Caco-2 (cell line): ENCODE results near the gene SMARCD3. TPM values are rescaled to one million over a fixed set of nuclear protein-coding genes. Genes with fewer than 3 reads are reported as not detected.

ENCODE experiments used
- BruUV-seq: library from RNA; stranded (reverse); fragments of 400-500 nt; replicated peaks from 2 replicates; lab custom pipeline; 2021; lab: Mats Ljungman, UMichigan
- CTCF ChIA-PET: fragments of 300-600 bp; sonication (Branson Sonifier 250); formaldehyde crosslinking; loops from one replicate; lab custom pipeline; 2022; ENCODE audit warnings: antibody characterized with exemption; lab: Charles Lee
- POLR2A ChIA-PET: fragments of 300-600 bp; sonication (Branson Sonifier 250); formaldehyde crosslinking; loops from one replicate; lab custom pipeline; 2022; ENCODE audit warnings: antibody characterized with exemption; lab: Charles Lee
- DNase-seq, 2 experiments: peaks; one replicate each; pipeline versions ENCODE4 v3.0.0 to v3.0.0-alpha.2; 2020 to 2022
- H3K27me3 ChIP-seq: replicated peaks from 2 replicates; pipeline ENCODE4 v1.6.0; 2011; ENCODE audit warnings: low read length; ENCODE audit not compliant: control insufficient read depth, insufficient read depth
- H3K36me3 ChIP-seq: 2 replicates; pipeline ENCODE4 v1.5.1; 2011; ENCODE audit warnings: low read length; ENCODE audit not compliant: control insufficient read depth, insufficient read depth
- H3K4me1 ChIP-seq: fragments of 250-450 bp; sonication (Bioruptor Pico); 2 replicates; pipeline ENCODE4 v1.5.1; 2020; ENCODE audit warnings: mild to moderate bottlenecking
- H3K4me3 ChIP-seq: 2 replicates; pipeline ENCODE4 v1.5.1; 2011; ENCODE audit warnings: low read depth, mild to moderate bottlenecking, control low read depth, low read length
- H3K9me3 ChIP-seq: fragments of 250-450 bp; sonication (Bioruptor Pico); 2 replicates; pipeline ENCODE4 v1.5.1; 2020; ENCODE audit warnings: mild to moderate bottlenecking, moderate library complexity
- H3K27ac Mint-ChIP-seq: one replicate; pipeline ENCODE4 v1.8.0; 2022; ENCODE audit warnings: mixed read lengths; ENCODE audit not compliant: unreplicated experiment
- H3K27me3 Mint-ChIP-seq: one replicate; pipeline ENCODE4 v1.8.0; 2022; ENCODE audit warnings: mixed read lengths; ENCODE audit not compliant: insufficient read depth, unreplicated experiment
- H3K36me3 Mint-ChIP-seq: one replicate; pipeline ENCODE4 v1.8.0; 2022; ENCODE audit warnings: mild to moderate bottlenecking, mixed read lengths; ENCODE audit not compliant: insufficient read depth, unreplicated experiment
- H3K4me1 Mint-ChIP-seq: one replicate; pipeline ENCODE4 v1.8.0; 2022; ENCODE audit warnings: low read depth, mixed read lengths; ENCODE audit not compliant: unreplicated experiment
- H3K4me3 Mint-ChIP-seq: one replicate; pipeline ENCODE4 v1.8.0; 2022; ENCODE audit warnings: mild to moderate bottlenecking, moderate library complexity, mixed read lengths; ENCODE audit not compliant: unreplicated experiment
- H3K9me3 Mint-ChIP-seq: one replicate; pipeline ENCODE4 v1.8.0; 2022; ENCODE audit warnings: mixed read lengths; ENCODE audit not compliant: unreplicated experiment
- intact Hi-C: fragments of 100-400 bp; cut with micrococcal nuclease; formaldehyde crosslinking; loops from one replicate; pipeline ENCODE4 v1.10.0; 2022; ENCODE audit not compliant: unreplicated experiment
- total RNA-seq: library from RNA; stranded (reverse); gene quantifications from 2 replicates; pipeline ENCODE4 v1.2.3, GENCODE V29; 2022
- TF ChIP-seq, protein P1 (sequence below), 2 experiments: fragments of 200-600 bp in 1 of 2; IDR thresholded peaks; 1 replicate in 1 of 2; 2 replicates in 1 of 2; pipeline versions ENCODE4 v1.5.1 to v1.8.0; 2011 to 2022; ENCODE audit warnings: antibody characterized with exemption in 1 of 2, control low read depth in 1 of 2, inconsistent platforms in 1 of 2, low read depth in 1 of 2, low read length in 1 of 2, mild to moderate bottlenecking in 1 of 2, moderate library complexity in 1 of 2; ENCODE audit not compliant: insufficient read depth in 1 of 2, severe bottlenecking in 1 of 2, unreplicated experiment in 1 of 2

SMARCD3 gene
- total RNA-seq, 1 experiment from 2014 or later, result 27.8 TPM

DNA sequence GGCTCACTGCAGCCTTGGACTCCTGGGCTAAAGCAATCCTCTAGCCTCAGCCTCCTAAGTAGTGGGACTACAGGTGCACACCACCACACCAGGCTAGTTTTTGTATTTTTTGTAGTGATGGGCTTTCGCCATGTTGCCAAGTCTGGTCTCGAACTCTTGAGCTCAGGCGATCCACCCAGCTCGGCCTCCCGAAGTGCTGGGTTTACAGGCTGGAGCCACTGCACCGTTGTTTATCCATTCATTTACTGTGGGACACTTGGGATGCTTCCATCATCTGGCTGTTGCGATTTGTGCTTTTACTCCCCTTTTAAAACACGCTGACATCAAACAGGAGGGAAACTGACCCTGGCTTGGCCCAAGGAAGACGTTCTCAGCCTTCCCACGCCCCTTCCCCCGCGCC lies 30.5 kb upstream of the SMARCD3 start:
- Mint-ChIP-seq H3K4me1 (no peaks in the 10 kb centered on the region), H3K4me3 (no peak overlapping the region), H3K27ac (no peak overlapping the region), H3K9me3 (peaks cover 10% of the 10 kb centered on the region), H3K36me3 (no peaks in the 10 kb centered on the region), H3K27me3 (peaks cover 21% of the 10 kb centered on the region)
- TF ChIP-seq, protein P1, sequence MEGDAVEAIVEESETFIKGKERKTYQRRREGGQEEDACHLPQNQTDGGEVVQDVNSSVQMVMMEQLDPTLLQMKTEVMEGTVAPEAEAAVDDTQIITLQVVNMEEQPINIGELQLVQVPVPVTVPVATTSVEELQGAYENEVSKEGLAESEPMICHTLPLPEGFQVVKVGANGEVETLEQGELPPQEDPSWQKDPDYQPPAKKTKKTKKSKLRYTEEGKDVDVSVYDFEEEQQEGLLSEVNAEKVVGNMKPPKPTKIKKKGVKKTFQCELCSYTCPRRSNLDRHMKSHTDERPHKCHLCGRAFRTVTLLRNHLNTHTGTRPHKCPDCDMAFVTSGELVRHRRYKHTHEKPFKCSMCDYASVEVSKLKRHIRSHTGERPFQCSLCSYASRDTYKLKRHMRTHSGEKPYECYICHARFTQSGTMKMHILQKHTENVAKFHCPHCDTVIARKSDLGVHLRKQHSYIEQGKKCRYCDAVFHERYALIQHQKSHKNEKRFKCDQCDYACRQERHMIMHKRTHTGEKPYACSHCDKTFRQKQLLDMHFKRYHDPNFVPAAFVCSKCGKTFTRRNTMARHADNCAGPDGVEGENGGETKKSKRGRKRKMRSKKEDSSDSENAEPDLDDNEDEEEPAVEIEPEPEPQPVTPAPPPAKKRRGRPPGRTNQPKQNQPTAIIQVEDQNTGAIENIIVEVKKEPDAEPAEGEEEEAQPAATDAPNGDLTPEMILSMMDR (IDR thresholded peaks at IDR 0.05; ENCODE audit: insufficient read depth in 1 of 2, low read depth in 1 of 2, low read length in 1 of 2, severe bottlenecking in 1 of 2, unreplicated experiment in 1 of 2), result no peak
- no peaks in the 10 kb centered on the region for H3K36me3 ChIP-seq
- BruUV-seq, result no TSS peak
- ChIA-PET CTCF (interaction anchor here (0.6 kb wide), 1 partner anchor 20 kb away, joined by 3 read pairs; no protein-coding TSS in a partner anchor), POLR2A (no interaction called here)
- no peaks in the 10 kb centered on the region for H3K9me3 ChIP-seq
- no peaks in the 10 kb centered on the region for H3K27me3 ChIP-seq
- DNase-seq, result no peak
- H3K4me3 ChIP-seq, result no peak overlapping the region
- 0 out of 2 replicates have a peak, but pooled peaks cover 4% of the 10 kb centered on the region for H3K4me1 ChIP-seq
- intact Hi-C loops, result no loop called here

DNA sequence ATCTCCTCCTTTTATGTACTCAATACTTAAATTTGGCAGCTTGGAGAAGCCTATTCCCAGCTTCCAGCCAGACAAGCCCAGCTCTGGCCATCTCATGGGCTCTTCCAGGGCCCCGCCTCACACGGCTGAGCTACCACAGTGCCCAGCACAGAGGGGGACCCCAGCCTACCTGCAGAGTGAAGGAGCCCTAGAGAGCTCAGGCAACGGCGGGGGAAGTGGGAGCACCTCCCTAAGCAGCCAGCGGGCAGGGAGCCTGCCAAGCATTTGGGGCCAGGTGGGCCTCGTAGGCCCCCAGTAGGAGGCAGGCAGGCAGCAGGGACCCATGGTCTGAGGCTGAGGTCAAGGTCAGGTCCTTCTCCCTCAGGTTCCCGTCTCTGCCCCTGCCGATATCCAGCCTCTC lies 29.1 kb upstream of the SMARCD3 start:
- no peak for DNase-seq
- intact Hi-C loops, result no loop called here
- Histone ChIP-seq H3K4me1 (0 out of 2 replicates have a peak, but pooled peaks cover 4% of the 10 kb centered on the region), H3K36me3 (no peaks in the 10 kb centered on the region), H3K9me3 (no peaks in the 10 kb centered on the region), H3K27me3 (no peaks in the 10 kb centered on the region), H3K4me3 (no peak overlapping the region)
- Mint-ChIP-seq H3K36me3 (no peaks in the 10 kb centered on the region), H3K27me3 (peaks cover 16% of the 10 kb centered on the region), H3K9me3 (peaks cover 2% of the 10 kb centered on the region), H3K27ac (no peak overlapping the region), H3K4me3 (peak overlapping the region; percentile 42), H3K4me1 (no peaks in the 10 kb centered on the region)
- CTCF ChIA-PET, result interaction anchor here (0.6 to 1.0 kb wide), 4 partner anchors 8 to 363 kb away, joined by 3 to 5 read pairs (median 3); no protein-coding TSS in a partner anchor
- POLR2A ChIA-PET, result interaction anchor here (0.5 to 1.0 kb wide), 2 partner anchors 183 to 284 kb away, joined by 3 read pairs; no protein-coding TSS in a partner anchor
- no TSS peak for BruUV-seq
- TF ChIP-seq, protein P1 (IDR thresholded peaks at IDR 0.05; ENCODE audit: insufficient read depth in 1 of 2, low read depth in 1 of 2, low read length in 1 of 2, severe bottlenecking in 1 of 2, unreplicated experiment in 1 of 2), result no peak

DNA sequence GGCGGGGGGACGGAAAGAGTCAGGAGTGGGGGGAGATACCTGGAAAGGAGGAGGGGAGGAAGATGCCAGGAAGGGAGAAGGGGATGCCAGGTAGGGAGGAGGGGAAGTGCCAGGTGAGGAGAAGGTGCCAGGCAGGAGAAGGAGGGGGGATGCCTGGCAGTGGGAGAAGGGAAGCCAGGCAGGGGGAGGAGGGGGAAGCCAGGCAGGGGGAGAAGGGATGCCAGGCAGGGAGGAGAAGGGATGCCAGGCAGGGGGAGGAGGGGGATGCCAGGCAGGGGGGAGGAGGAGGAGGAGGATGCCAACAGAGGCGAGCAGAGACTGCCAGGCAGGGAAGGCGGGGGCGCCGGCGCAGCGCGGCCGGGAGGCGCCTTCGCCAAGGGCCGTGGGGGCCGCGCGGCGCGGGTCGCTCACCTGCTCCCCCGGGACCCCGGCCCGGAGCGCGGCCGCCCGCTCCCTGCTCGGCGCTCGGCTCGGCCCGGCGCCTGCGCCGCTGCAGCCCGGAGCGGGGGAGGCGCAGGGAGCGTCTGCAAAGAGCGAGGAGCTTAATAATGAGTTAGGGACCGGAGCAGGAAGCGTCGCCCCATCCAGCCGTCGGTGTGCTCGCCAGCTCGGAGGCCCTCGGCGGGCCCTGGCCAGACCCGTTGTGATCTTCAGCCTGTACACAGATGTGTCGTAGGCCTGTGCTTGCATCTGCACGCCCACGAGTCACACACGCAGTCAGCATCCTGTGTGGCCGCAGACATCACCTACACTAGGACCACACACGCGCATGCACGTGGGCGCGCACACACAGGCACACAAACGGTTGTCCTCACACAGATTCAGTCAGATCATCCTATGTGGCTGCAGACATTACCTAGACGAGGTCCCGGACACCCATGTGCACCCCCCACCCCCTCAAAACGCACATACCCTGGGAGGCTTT lies 28.4 kb upstream of the SMARCD3 start:
- H3K27ac Mint-ChIP-seq, result no peak overlapping the region
- H3K4me1 Mint-ChIP-seq, result no peaks in the 10 kb centered on the region
- Histone ChIP-seq H3K9me3 (no peaks in the 10 kb centered on the region), H3K27me3 (no peaks in the 10 kb centered on the region), H3K4me1 (peaks cover 8% of the 10 kb centered on the region; the same call in 1 of the 2 replicates), H3K4me3 (peak overlapping the region; percentile 36), H3K36me3 (no peaks in the 10 kb centered on the region)
- TF ChIP-seq, protein P1 (IDR thresholded peaks at IDR 0.05; ENCODE audit: insufficient read depth in 1 of 2, low read depth in 1 of 2, low read length in 1 of 2, severe bottlenecking in 1 of 2, unreplicated experiment in 1 of 2), result no peak
- no peaks in the 10 kb centered on the region for H3K9me3 Mint-ChIP-seq
- DNase-seq, result peak; percentile 66 to 70
- POLR2A ChIA-PET, result interaction anchor here (0.5 to 1.0 kb wide), 2 partner anchors 183 to 285 kb away, joined by 3 read pairs; no protein-coding TSS in a partner anchor
- intact Hi-C loops, result no loop called here
- CTCF ChIA-PET, result interaction anchor here (0.6 to 1.0 kb wide), 4 partner anchors 8 to 364 kb away, joined by 3 to 5 read pairs (median 3); no protein-coding TSS in a partner anchor
- BruUV-seq, result no TSS peak
- H3K27me3 Mint-ChIP-seq, result peaks cover 16% of the 10 kb centered on the region
- no peaks in the 10 kb centered on the region for H3K36me3 Mint-ChIP-seq
- peak overlapping the region; percentile 42 for H3K4me3 Mint-ChIP-seq
